GM13977 (cell line): ENCODE measurements around the gene WDR1.
A peak's percentile ranks its signal among the peaks of the same experiment; 100 is the strongest.

Experiments
- DNase-seq: peaks from one replicate; pipeline ENCODE4 v3.0.0; 2012; ENCODE audit warnings: low spot score
- in situ Hi-C: fragments of 300-500 bp; cut with MboI; formaldehyde crosslinking; loops from one replicate; pipeline ENCODE4 v1.12.0; 2022; ENCODE audit warnings: low sequenced_read_pairs, low pct_unique_long_range_greater_than_20kb, mixed read lengths, inconsistent platforms; ENCODE audit not compliant: unreplicated experiment
- TF ChIP-seq, protein P1 (sequence below): IDR thresholded peaks from 2 replicates; pipeline ENCODE4 v1.5.1; 2012; ENCODE audit warnings: mild to moderate bottlenecking, control low read depth; ENCODE audit not compliant: insufficient read depth; ENCODE audit errors: extremely low read depth, missing control alignments

The WDR1 gene, protein sequence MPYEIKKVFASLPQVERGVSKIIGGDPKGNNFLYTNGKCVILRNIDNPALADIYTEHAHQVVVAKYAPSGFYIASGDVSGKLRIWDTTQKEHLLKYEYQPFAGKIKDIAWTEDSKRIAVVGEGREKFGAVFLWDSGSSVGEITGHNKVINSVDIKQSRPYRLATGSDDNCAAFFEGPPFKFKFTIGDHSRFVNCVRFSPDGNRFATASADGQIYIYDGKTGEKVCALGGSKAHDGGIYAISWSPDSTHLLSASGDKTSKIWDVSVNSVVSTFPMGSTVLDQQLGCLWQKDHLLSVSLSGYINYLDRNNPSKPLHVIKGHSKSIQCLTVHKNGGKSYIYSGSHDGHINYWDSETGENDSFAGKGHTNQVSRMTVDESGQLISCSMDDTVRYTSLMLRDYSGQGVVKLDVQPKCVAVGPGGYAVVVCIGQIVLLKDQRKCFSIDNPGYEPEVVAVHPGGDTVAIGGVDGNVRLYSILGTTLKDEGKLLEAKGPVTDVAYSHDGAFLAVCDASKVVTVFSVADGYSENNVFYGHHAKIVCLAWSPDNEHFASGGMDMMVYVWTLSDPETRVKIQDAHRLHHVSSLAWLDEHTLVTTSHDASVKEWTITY

DNA sequence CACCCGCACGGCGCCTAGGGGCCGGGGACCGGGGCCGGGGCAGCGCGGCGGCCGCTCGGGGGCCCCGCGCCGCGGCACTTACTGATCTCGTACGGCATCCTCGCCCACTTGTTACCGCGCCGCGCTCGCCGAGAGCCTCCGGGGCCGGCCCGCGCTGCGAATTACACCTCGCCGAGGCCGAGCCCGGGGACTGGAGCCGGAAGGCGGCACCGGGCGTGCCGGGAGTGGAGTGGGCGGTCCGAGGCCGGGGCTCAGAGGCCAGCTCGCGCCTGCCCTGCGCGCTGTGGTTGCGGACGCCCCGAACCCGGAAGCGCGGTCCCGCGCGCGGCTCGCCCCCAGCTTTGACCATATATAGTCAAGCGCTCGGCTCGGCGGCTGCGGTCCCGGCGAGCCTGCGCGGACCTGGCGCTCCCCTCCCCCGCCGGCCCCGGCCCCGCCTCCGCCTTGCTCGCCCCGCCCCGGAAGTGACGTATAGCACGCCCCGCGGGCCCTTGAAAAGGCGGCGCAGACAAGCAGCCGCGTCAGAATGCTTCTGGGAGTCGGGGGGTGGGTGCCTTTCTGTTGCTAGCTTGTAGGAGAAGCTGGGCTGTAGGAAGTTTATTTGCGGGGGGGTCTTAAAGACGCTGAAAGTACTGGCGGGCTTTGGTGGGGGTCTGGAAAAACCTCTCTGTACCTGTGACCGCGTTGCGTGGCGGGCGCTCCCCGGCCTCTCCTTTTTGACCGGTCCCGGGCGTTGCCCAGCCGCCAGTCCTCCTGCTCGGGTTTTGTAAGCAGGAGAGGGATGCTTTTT lies at the start of gene WDR1:
Gene WDR1, minus strand, starts transcription at position 231 of the 790 bp plus-strand sequence. Its CDS starts 133 bp downstream, at position 98.
- in situ Hi-C loops = no loop called here
- DNase-seq = peak; percentile 98
- TF ChIP-seq, protein P1, sequence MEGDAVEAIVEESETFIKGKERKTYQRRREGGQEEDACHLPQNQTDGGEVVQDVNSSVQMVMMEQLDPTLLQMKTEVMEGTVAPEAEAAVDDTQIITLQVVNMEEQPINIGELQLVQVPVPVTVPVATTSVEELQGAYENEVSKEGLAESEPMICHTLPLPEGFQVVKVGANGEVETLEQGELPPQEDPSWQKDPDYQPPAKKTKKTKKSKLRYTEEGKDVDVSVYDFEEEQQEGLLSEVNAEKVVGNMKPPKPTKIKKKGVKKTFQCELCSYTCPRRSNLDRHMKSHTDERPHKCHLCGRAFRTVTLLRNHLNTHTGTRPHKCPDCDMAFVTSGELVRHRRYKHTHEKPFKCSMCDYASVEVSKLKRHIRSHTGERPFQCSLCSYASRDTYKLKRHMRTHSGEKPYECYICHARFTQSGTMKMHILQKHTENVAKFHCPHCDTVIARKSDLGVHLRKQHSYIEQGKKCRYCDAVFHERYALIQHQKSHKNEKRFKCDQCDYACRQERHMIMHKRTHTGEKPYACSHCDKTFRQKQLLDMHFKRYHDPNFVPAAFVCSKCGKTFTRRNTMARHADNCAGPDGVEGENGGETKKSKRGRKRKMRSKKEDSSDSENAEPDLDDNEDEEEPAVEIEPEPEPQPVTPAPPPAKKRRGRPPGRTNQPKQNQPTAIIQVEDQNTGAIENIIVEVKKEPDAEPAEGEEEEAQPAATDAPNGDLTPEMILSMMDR = no peak

DNA sequence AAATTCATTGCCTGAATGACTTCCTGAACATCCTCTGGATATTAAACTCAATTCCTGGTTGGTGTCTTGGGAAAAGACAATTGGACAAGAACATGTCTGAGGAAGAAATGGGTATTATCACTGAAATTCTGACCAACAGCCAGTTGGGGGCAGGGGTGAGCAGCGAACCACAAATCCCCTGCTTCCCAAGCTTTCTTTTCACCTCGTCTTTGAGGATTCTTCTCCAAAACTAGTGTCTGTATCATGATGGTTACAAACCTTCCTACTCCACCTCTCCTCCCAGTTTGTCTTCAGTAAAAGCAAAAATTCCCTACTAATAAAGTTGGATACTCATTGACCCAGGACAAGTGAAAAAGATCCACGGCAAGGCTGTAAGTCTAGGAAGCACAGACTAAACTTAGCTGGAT lies 48.3 kb upstream of the WDR1 start:
- TF ChIP-seq, protein P1 = peak; percentile 60
- DNase-seq = peak; percentile 32
- in situ Hi-C loops = loop anchor here (10.0 to 25.0 kb wide), 2 partner anchors 247 to 380 kb away; no protein-coding TSS in a partner anchor

DNA sequence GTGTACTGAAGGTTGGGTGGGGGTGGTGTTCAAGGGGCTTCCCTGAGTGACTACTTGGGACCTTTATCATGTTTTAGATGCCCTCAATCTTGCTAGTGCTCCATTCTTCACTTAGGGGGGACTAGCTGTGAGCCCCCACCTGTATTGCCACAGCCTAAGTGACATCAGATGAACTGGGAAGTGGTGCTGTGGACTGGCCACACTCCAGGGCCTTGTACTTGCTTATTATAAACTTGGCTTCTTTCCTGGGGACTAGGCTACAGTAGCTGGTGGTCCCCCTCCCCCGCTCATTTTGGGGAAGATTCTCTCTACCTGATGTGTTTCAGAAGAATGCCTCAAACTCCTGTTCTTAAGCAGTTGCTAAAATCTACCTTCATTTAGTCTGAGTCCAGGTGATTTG lies 46.7 kb upstream of the WDR1 start:
- DNase-seq = no peak
- in situ Hi-C loops = loop anchor here (10.0 to 25.0 kb wide), 2 partner anchors 249 to 382 kb away; no protein-coding TSS in a partner anchor
- TF ChIP-seq, protein P1 = no peak

DNA sequence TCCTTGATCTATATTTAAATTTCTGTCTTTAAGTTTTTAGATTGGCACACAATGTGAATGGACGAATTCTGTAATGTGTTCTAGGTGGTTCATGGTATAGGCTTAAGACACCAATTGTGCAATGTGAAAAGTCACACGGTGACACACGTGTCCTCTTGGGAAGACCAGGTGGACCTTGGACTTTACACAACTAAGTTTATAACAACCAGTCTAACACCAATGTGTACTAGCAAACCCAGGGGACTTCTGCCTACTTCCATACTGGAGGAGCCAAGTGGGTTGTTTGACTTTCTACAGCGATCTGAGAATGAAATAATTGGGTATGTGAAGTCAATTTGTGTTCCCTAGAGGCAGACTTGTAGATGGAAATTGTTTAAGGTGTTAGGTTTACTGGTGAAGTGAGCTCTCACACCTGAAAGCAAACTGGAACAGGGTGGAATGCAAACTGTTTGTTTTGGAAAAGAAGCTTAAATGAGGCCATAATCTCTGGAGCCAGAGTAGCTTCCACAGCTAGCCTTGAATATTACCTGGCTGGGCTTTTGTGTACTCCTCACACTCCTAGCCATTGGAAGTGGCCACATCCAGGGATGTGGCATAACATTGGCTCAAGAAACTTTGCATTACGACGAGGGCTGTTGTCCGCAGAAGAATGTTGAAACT lies 45.9 kb upstream of the WDR1 start:
- in situ Hi-C loops = loop anchor here (10.0 to 25.0 kb wide), 2 partner anchors 250 to 382 kb away; no protein-coding TSS in a partner anchor
- DNase-seq = no peak
- TF ChIP-seq, protein P1 = no peak

DNA sequence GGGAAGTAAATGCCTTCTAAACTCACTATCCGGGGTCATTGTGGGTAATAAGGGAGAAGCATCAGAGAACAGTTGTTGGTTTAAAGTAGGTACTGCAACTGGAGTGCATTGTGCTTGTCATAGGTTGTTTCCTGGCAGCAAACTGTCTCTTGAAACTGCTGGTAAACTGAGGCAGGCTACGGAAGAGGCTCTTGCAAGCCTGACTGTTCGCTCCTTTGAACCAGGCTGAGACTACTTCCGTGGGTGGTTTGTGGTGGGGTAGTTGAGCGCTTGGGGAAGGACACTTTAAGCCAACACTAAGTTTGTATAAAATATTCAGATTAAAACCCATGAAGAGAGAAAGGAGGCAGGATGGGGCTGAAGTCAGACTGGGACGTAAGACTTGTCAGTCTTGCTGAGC lies 45.2 kb upstream of the WDR1 start:
- in situ Hi-C loops = loop anchor here (10.0 to 25.0 kb wide), 2 partner anchors 250 to 383 kb away; no protein-coding TSS in a partner anchor
- TF ChIP-seq, protein P1 = no peak
- DNase-seq = no peak
